T-helper 2 cell treated with Interferon-gamma antibody and Interleukin-4, amounts not matched to agents 100 ng/mL and 5 ng/mL, for 36 hours (primary cell): ENCODE data around the gene PKD2L2. TPM values are rescaled to one million over a fixed set of nuclear protein-coding genes. Genes with fewer than 3 reads are reported as not detected.
"Not testable (repeated sequence)": the region's sequence is repeated elsewhere in the genome, so short reads cannot be mapped to it uniquely, and the experiment has no call there.

ENCODE experiments used
- intact Hi-C: fragments of 100-400 bp; cut with micrococcal nuclease; formaldehyde crosslinking; loops from one replicate; pipeline ENCODE4 v1.15.1; 2023
- total RNA-seq: library from RNA; stranded (reverse); gene quantifications from 2 replicates; pipeline ENCODE4 v1.2.3, GENCODE V29; 2022

PKD2L2 gene
- total RNA-seq, 1 donor from 2014 or later, result not detected

DNA sequence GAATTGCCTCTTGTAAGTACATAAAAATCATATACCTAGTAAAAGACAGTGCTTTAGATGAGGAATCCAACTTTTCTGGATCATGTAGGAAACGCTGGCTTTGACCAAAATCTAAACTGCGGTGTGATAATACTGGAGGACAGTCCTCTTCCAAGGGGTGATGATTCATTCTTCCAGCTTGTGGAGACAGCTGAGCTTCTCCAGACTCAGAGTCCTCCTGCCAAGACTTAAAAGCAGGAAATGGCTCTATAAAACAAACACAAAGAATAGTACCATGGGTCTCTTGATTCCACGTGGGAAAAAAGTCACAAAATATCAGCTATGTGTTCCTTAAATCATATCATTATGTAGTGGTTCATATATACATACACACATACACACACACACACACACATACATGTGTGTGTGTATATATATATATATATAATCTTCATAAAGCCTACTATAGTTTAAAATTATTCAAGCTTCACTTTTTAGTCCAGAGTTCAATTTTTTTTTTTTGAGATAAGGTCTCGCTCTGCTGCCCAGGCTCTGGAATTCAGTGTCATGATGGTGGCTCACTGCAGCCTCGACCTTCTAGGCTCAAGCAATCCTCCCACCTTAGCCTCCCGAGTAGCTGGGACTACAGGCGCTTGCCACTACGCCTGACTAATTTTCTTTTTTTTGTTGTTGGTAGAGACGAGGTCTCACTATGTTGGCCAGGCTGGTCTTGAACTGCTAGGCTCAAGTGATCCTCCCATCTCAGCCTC lies 65.0 kb downstream of the PKD2L2 start:
- intact Hi-C loops, result no loop called here

- intact Hi-C loops, result no loop called here
These were observed 68.7 kb downstream of the PKD2L2 start for GRCh38 chr5:137957948-137958347.

DNA sequence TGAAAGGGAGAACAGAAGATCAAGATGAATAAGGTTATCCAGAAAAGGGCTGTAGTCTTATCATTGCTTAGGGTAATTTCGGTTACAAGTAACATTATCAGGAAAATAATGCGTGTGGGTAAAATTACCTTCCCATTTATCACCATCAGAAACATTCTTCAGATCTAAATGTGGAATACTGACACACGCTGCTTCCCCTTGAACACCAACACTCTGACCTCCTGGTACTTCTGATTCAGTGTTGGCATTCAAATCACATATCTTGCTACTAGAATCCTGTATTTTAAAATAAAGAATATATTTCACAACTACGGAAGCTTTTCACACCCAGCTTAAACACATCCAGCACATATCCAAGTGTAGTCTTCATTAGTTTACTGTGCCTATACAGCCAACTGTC lies 70.2 kb downstream of the PKD2L2 start:
- intact Hi-C loops, result no loop called here

- intact Hi-C loops, result no loop called here
These were observed 70.9 kb downstream of the PKD2L2 start for GRCh38 chr5:137960141-137960540.

DNA sequence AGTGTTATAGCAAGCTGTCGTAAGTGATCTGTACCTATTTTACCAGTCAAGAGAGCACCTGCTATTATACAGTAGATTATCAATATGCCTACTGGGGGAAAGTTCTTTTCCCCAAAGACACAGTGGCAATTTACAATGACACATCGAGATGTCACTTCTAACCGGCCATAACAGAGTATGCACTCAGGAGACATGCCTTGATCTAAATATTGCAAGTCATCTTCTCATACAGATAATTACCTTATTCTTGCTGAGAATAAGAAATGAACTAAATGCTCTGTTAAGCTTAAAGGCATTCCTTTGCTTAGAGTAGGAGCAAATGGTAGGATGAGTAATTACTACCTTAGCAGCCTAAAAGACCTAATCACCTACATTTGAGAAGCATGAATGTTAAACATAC lies 71.6 kb downstream of the PKD2L2 start:
- intact Hi-C loops, result no loop called here

DNA sequence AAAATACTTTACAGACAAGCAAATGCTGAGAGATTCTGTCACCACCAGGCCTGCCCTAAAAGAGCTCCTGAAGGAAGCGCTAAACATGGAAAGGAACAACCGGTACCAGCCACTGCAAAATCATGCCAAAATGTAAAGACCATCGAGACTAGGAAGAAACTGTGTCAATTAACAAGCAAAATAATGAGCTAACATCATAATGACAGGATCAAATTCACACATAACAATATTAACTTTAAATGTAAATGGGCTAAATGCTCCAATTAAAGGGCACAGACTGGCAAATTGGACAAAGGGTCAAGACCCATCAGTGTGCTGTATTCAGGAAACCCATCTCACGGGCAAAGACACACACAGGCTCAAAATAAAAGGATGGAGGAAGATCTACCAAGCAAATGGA lies 81.1 kb downstream of the PKD2L2 start:
- intact Hi-C loops, result not testable (repeated sequence)

- intact Hi-C loops, result no loop called here
These were observed 86.0 kb downstream of the PKD2L2 start for GRCh38 chr5:137975208-137975607.

- intact Hi-C loops, result no loop called here
These were observed 100.2 kb downstream of the PKD2L2 start for GRCh38 chr5:137989419-137989818.

Other genes starting within 250 kb of the PKD2L2 start
- 5.4 and 6.2 TPM in 2 replicates for gene KLHL3, start 153.4 kb upstream of the PKD2L2 start, total RNA-seq
- gene HNRNPA0, start 135.1 kb upstream of the PKD2L2 start, total RNA-seq, result 31.3 and 31.4 TPM in 2 replicates
- not detected in 2 replicates for gene MYOT, start 21.6 kb upstream of the PKD2L2 start, total RNA-seq
- gene FAM13B, start 143.6 kb downstream of the PKD2L2 start, total RNA-seq, result 37.5 and 38.5 TPM in 2 replicates
- gene WNT8A, start 194.6 kb downstream of the PKD2L2 start, total RNA-seq, result not detected in 2 replicates
- gene NME5, start 250.0 kb downstream of the PKD2L2 start, total RNA-seq, result not detected in 2 replicates